Skeletal muscle satellite cell (primary cell): ENCODE data around the gene UBR4.

Source experiments
- H3K27me3 ChIP-seq: 2 replicates; pipeline ENCODE4 v1.7.0; 2013; ENCODE audit warnings: low read length; ENCODE audit not compliant: control insufficient read depth, insufficient read depth
- H3K36me3 ChIP-seq: 2 replicates; pipeline ENCODE4 v1.7.0; 2013; ENCODE audit warnings: mild to moderate bottlenecking, control low read depth, low read length; ENCODE audit not compliant: insufficient read depth
- H3K4me1 ChIP-seq: 2 replicates; pipeline ENCODE4 v1.7.0; 2013; ENCODE audit warnings: low read length; ENCODE audit not compliant: control insufficient read depth, insufficient read depth
- H3K4me2 ChIP-seq: 2 replicates; pipeline ENCODE4 v1.7.0; 2013; ENCODE audit warnings: mild to moderate bottlenecking, low read length
- H3K4me3 ChIP-seq: 2 replicates; pipeline ENCODE4 v1.7.0; 2013; ENCODE audit warnings: low read length
- H3K9ac ChIP-seq: 2 replicates; pipeline ENCODE4 v1.7.0; 2013; ENCODE audit warnings: mild to moderate bottlenecking, low read depth, low read length, moderate library complexity
- H3K9me3 ChIP-seq: replicated peaks from 2 replicates; pipeline ENCODE4 v1.7.0; 2013; ENCODE audit warnings: mild to moderate bottlenecking, control low read depth, low read length

Gene UBR4

DNA sequence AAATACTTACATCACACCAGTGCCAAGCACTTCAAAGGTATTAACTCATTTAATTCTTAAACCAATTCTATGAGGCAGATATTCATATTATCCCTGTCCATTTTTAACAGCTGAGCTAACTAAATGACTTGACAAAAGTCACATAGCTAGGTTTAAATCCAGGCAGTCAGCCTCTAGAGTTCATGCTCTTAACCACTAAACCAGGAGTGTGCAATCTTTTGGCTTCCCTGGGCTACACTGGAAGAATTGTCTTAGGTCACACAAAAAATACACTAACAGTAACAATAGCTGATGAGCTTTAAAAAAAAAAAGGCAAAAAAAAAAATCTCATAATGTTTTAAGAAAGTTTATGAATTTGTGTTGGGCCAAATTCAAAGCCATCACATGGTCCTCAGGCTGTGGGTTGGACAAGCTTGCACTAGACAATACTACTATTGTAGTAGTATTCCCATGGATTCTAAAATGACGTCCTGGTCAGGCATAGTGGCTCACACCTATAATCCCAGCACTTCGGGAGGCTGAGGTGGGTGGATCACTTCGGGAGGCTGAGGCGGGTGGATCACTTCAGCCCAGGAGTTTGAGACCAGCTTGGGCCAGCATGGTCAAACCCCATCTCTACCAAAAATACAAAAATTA, 10.0 kb downstream of the UBR4 start:
- H3K27me3 ChIP-seq = no peaks in the 10 kb centered on the region
- peaks cover 60% of the 10 kb centered on the region for H3K36me3 ChIP-seq
- H3K4me1 ChIP-seq = peaks cover 24% of the 10 kb centered on the region

DNA sequence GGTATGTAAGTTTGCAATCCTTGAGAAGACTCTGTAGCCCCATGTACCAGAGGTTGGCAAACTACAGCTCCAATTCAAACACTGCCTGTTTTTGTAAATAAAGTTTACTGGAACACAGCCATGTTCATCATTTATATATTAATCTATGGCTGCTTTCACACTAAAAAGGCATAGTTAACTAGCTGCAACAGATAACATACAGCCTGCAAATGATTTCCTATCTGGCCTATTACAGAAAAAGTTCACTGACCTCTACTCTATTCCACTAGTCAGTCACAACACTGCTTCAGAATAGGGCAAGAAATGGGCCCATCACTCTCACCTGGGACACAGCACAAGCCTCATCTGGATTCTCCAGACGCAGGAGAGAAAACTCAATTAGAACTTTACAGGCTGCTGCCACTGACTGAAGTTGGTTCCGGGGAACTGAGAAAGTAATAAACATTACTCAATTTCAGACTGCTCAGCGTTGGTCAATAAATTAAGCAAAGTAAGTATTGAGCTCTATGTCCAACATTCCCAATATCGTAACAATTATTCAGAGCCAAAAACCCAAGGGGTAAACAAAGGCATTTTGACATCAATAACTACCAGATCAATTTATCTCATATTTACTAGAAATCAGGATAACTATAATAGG, 10.6 kb downstream of the UBR4 start:
- Histone ChIP-seq H3K4me3 (no peak overlapping the region), H3K9ac (no peak overlapping the region), H3K36me3 (peaks cover 60% of the 10 kb centered on the region), H3K4me2 (no peak overlapping the region), H3K9me3 (no peaks in the 10 kb centered on the region), H3K27me3 (no peaks in the 10 kb centered on the region), H3K4me1 (peaks cover 18% of the 10 kb centered on the region)

More for the DNA sequence above, 10.0 kb downstream of the UBR4 start:
- Histone ChIP-seq H3K4me3 (no peak overlapping the region), H3K9me3 (no peaks in the 10 kb centered on the region), H3K9ac (no peak overlapping the region), H3K4me2 (no peak overlapping the region)

DNA sequence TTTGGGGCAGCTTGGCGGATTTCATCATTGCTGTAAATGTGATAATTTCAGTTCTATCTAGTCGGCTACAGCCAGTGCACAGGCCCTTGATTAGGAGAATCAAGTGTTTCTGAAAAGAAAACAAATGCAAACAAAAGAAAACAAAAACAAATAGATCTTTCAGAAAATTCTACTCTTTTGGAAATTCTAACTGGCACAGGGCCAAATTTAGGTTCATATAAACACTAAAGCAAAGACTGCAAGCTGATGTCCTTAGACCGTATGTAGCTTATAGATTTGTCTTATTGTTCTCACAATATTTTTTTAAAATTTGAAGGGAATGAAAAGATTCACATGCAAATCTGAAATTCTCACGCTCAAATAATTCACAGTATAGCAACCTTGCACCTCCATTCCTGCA, 11.2 kb downstream of the UBR4 start:
- peaks cover 11% of the 10 kb centered on the region for H3K4me1 ChIP-seq
- H3K9me3 ChIP-seq = no peaks in the 10 kb centered on the region
- H3K9ac ChIP-seq = no peak overlapping the region
- no peaks in the 10 kb centered on the region for H3K27me3 ChIP-seq
- no peak overlapping the region for H3K4me2 ChIP-seq
- H3K4me3 ChIP-seq = no peak overlapping the region
- peaks cover 64% of the 10 kb centered on the region for H3K36me3 ChIP-seq

DNA sequence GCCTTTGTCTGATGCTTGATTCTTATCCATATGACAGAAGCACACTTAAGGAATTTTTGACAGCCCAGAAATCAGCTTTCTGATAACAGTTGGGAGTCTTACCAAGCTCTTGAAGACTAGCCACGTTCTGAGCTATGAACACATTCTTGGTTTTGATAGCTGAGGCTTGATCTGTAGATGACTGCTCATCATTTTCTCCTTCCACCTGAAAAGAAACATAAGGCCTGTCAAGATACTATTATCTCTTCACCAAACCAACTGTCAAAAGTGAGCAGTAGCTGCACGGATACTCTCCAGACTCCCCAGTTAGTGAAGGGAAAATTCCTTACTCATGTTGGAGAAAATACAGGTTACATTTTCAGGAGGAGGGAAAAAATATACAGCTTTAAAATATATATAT, 12.2 kb downstream of the UBR4 start:
- H3K36me3 ChIP-seq = peaks cover 73% of the 10 kb centered on the region
- no peaks in the 10 kb centered on the region for H3K27me3 ChIP-seq
- H3K9me3 ChIP-seq = no peaks in the 10 kb centered on the region
- H3K9ac ChIP-seq = no peak overlapping the region
- H3K4me3 ChIP-seq = no peak overlapping the region
- H3K4me2 ChIP-seq = no peak overlapping the region
- H3K4me1 ChIP-seq = peaks cover 3% of the 10 kb centered on the region

DNA sequence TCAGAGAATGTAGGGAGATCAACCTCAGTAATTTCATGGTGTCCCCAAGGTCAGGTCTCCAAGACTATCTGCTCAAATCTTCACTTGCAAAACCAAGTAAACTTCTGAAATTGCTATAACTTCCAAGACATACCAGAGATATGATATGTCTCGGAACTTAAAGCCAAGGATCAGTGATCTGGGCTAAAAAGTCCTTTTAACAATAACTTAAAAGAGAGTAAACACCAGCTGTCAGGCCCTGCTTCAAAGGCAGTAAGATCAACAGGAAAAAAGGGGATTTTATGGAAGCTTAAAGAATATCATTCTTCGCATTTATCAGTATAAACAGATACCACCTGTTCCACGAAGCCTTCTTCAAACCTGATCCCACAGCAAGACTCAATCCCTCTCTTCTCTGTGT, 13.7 kb downstream of the UBR4 start:
- H3K4me1 ChIP-seq = no peaks in the 10 kb centered on the region
- no peaks in the 10 kb centered on the region for H3K27me3 ChIP-seq
- no peaks in the 10 kb centered on the region for H3K9me3 ChIP-seq
- H3K4me3 ChIP-seq = no peak overlapping the region
- H3K36me3 ChIP-seq = peaks cover 83% of the 10 kb centered on the region
- H3K4me2 ChIP-seq = no peak overlapping the region
- no peak overlapping the region for H3K9ac ChIP-seq

DNA sequence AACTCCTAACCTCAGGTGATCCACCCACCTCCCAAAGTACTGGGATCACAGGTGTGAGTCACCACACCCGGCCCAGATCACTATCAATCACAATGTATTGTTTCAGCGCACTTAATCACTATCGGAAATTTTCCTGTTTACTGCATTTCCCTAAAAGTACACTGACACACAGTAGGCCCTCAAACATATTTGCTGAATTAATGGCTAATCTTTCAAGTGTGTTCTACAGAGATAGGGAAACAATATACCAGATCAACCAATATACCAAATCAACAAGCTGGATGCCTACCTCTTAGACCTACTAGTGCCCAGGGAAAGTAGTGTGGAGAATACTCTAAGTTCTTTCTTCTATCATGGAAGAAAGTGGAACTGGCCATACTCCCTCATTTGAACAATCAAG, 17.1 kb downstream of the UBR4 start:
- H3K4me2 ChIP-seq = no peak overlapping the region
- peaks cover 78% of the 10 kb centered on the region for H3K36me3 ChIP-seq
- no peak overlapping the region for H3K9ac ChIP-seq
- H3K4me1 ChIP-seq = no peaks in the 10 kb centered on the region
- H3K4me3 ChIP-seq = no peak overlapping the region
- H3K27me3 ChIP-seq = no peaks in the 10 kb centered on the region
- H3K9me3 ChIP-seq = no peaks in the 10 kb centered on the region

DNA sequence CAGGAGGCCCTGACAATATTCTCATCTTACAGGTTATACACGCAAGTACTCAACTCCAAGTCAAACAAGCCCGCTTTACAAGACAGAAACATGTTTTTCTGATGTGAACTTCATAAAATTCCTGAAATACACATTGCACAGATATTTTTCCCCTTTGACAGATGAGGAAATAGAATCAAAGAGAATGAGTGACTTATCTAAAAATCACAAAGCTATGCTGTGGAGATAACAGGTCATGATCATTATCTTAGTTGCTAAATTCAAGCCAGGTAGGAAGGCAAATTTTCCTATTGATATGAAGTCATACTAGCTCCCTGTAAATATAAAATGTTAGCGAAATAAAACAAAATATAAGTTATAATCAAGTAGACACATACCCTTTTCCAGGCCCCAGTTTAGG, 18.3 kb downstream of the UBR4 start:
- Histone ChIP-seq H3K4me2 (no peak overlapping the region), H3K27me3 (no peaks in the 10 kb centered on the region), H3K9ac (no peak overlapping the region), H3K36me3 (peaks cover 75% of the 10 kb centered on the region), H3K9me3 (no peaks in the 10 kb centered on the region), H3K4me3 (no peak overlapping the region), H3K4me1 (no peaks in the 10 kb centered on the region)

DNA sequence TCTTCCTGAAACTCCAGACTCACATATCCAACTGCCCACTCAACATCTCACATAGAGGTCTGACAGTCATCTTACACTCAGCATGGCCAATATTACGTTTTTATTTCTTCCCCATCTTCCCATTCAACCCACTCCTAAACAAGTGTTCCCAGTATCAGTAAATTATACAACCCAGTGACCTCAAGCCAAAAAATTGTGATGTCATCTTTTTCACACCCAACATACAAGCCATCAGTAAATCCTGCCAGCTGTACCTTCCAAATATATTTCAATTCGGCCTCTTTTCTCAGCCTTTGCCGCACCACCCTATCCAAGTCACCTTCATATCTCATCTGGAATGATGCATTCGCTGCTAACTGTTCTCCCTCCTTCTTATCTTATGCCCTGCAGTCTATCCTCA, 19.6 kb downstream of the UBR4 start:
- H3K36me3 ChIP-seq = peaks cover 74% of the 10 kb centered on the region
- H3K4me1 ChIP-seq = no peaks in the 10 kb centered on the region
- no peaks in the 10 kb centered on the region for H3K27me3 ChIP-seq
- H3K4me2 ChIP-seq = no peak overlapping the region
- H3K9me3 ChIP-seq = no peaks in the 10 kb centered on the region
- no peak overlapping the region for H3K9ac ChIP-seq
- H3K4me3 ChIP-seq = no peak overlapping the region

DNA sequence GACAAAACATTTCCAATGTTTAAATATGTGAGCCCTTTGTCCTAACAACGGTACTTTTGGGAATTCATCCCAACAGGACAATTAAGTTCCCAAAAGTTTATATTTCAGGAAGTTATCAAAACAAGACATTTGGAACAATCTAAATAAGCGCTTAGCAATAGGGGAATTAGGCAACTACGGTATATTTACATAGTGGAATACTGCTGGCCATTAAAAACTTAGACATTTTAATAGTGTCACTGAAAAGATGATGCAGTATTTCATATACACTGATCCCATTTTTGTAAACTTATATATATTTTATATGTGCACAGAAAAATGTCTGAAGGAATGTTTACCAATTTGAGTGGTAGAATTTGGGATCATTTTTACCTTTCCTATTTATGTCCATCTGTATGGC, 20.8 kb downstream of the UBR4 start:
- no peaks in the 10 kb centered on the region for H3K4me1 ChIP-seq
- H3K4me3 ChIP-seq = no peak overlapping the region
- H3K4me2 ChIP-seq = no peak overlapping the region
- H3K9me3 ChIP-seq = no peaks in the 10 kb centered on the region
- peaks cover 79% of the 10 kb centered on the region for H3K36me3 ChIP-seq
- H3K27me3 ChIP-seq = no peaks in the 10 kb centered on the region
- H3K9ac ChIP-seq = no peak overlapping the region

DNA sequence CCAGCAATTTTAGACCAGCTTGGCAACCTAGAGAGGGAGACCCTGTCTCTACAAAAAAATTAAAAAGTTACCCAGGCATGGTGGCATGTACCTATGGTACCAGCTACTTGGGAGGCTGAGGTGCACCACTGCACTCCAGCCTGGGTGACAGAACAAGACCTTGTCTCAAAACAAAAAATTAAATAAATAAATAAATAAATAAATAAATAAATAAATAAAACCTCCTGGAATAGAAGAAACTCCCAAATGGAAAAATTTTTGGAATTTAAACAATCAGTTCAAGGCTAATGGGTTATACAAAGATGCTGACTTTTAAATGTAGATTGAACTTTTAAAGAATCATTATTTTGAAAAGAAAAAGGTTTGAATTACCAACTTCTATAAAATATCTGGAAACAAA, 22.2 kb downstream of the UBR4 start:
- H3K4me1 ChIP-seq = no peaks in the 10 kb centered on the region
- H3K4me3 ChIP-seq = no peak overlapping the region
- H3K4me2 ChIP-seq = no peak overlapping the region
- peaks cover 79% of the 10 kb centered on the region for H3K36me3 ChIP-seq
- no peak overlapping the region for H3K9ac ChIP-seq
- H3K27me3 ChIP-seq = no peaks in the 10 kb centered on the region
- no peaks in the 10 kb centered on the region for H3K9me3 ChIP-seq

DNA sequence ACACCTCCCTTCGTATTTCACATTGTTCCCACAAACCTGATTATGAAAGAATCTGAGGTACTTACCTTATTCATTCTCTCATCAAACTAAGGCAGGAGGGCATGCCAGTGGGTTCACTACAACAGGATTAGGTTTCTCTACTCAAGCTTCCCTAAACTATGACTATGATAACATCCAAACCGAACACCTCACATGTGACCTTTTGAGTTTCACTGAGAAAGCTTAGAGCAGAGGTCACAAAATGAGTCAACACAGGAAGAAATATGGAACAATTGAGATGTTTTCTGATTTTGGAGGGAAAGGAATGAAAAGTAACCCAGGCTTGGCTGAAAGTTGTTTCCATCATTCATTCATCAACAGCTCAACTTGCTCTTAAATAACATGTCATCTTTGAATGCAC, 24.1 kb downstream of the UBR4 start:
- Histone ChIP-seq H3K27me3 (no peaks in the 10 kb centered on the region), H3K4me3 (no peak overlapping the region), H3K9me3 (no peaks in the 10 kb centered on the region), H3K4me2 (no peak overlapping the region), H3K9ac (no peak overlapping the region), H3K36me3 (peaks cover 75% of the 10 kb centered on the region), H3K4me1 (no peaks in the 10 kb centered on the region)

DNA sequence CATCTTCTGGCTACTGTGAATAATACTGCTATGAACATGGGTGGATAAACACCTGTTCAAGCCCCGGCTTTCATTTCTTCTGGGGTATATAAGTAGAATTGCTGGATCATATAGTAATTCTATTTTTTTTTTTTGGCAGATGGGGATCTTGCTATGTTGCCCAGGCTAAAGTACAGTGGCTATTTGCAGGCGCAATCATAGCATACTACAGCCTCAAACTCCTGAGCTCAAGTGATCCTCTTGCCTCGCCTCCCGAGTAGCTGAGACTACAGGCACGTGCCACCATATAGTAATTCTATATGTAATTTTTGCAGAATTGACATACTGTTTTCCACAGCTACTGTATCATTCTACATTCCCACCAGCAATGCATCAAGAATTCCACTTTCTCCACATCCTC, 27.8 kb downstream of the UBR4 start:
- Histone ChIP-seq H3K9ac (no peak overlapping the region), H3K9me3 (no peaks in the 10 kb centered on the region), H3K4me1 (no peaks in the 10 kb centered on the region), H3K36me3 (peaks cover 89% of the 10 kb centered on the region), H3K4me3 (no peak overlapping the region), H3K4me2 (no peak overlapping the region), H3K27me3 (no peaks in the 10 kb centered on the region)
